AG10803 (cell line): ENCODE measurements around the gene ZDHHC13.
"Not testable (repeated sequence)": the region's sequence is repeated elsewhere in the genome, so short reads cannot be mapped to it uniquely, and the experiment has no call there.

ENCODE experiments used
- DNase-seq: peaks from one replicate; pipeline ENCODE4 v3.0.0; 2010; ENCODE audit warnings: low read depth
- H3K4me3 ChIP-seq: 2 replicates; pipeline ENCODE4 v1.5.1; 2011; ENCODE audit warnings: mild to moderate bottlenecking, low read length, control low read depth
- CTCF ChIP-seq: conservative IDR thresholded peaks from 2 replicates; pipeline ENCODE4 v1.5.1; 2011; ENCODE audit warnings: mild to moderate bottlenecking, low read length, control low read depth, inconsistent platforms

Gene ZDHHC13

GRCh38 chr11:19116276-19116970 is 545 bp upstream of the ZDHHC13 start:
- peak overlapping the region; percentile 79 for H3K4me3 ChIP-seq
- TF ChIP-seq CTCF: no peak

GRCh38 chr11:19117760-19118097 is 761 bp downstream of the ZDHHC13 start:
- H3K4me3 ChIP-seq: peak overlapping the region; percentile 79
- peak; percentile 30 for DNase-seq
- TF ChIP-seq CTCF: no peak

More at GRCh38 chr11:19116276-19116970, 545 bp upstream of the ZDHHC13 start:
- no peak for DNase-seq

- DNase-seq: peak; percentile 13
- TF ChIP-seq CTCF: no peak
- H3K4me3 ChIP-seq: no peak overlapping the region
Measured at GRCh38 chr11:19121646-19122045, 4.7 kb downstream of the ZDHHC13 start.

GRCh38 chr11:19122960-19123615 is 6.1 kb downstream of the ZDHHC13 start:
- H3K4me3 ChIP-seq: no peak overlapping the region
- no peak for TF ChIP-seq CTCF
- no peak for DNase-seq

- DNase-seq, H3K4me3 ChIP-seq: not testable (repeated sequence)
Measured at GRCh38 chr11:19126562-19127325, 9.8 kb downstream of the ZDHHC13 start.

GRCh38 chr11:19134004-19134403 is 17.0 kb downstream of the ZDHHC13 start:
- no peak for DNase-seq

GRCh38 chr11:19136884-19137283 is 19.9 kb downstream of the ZDHHC13 start:
- not testable (repeated sequence) for DNase-seq, H3K4me3 ChIP-seq

More at GRCh38 chr11:19134004-19134403, 17.0 kb downstream of the ZDHHC13 start:
- no peak for TF ChIP-seq CTCF
- H3K4me3 ChIP-seq: no peak overlapping the region

- DNase-seq: no peak
- no peak for TF ChIP-seq CTCF
- H3K4me3 ChIP-seq: no peak overlapping the region
Measured at GRCh38 chr11:19145319-19145718, 28.4 kb downstream of the ZDHHC13 start.
